Measurements from ENCODE around the gene WNT10A. TPM values are rescaled to one million over a fixed set of nuclear protein-coding genes. Genes with fewer than 3 reads are reported as not detected.
A peak's percentile ranks its signal among the peaks of the same experiment; 100 is the strongest.

The WNT10A gene
- total RNA-seq: 10 to 100 TPM; 14.3 to 20.7 (median 16.3) TPM

DNA sequence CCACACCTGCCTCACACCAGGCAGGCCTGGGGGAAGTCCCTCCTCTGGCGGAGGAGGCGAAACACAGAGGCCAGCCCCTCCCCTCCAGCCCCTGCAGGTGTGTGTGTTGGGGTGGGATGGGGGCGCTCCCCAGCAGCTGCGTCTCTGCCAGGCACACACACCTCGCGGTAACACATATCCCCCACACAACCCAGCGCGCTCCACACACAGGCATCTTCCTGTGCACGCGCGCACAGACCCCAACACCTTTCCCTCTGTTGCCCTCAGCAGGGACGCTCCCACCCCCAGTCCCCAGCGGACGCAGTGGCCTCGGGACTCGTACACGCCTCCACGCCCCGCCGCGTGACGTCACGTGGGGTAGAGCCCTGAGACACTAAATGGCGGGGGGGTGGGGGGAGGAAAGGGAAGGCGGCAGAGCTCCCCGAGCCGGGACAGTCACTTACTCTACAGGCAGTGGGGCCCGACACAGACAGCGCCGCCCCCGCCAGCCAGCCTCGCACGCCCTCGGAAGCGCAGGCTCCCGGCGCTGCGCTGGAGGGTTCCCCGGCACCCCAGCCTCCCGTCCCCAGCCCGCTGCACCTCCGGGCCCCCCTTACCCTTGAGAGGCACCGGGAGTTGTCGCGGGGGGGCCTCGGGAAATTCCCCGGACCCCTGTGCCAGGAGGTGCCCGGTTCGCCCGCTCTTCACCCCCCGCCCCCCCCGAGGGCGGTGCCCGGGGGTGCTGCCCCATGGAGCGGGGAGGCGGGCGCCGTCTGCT lies at the start of gene WNT10A:
Gene WNT10A, plus strand, starts transcription at position 751 of the 757 bp plus-strand sequence. CDS start 144 bp downstream, outside the sequence.
- Histone ChIP-seq H3K9me3 (no peaks in the 10 kb centered on the region), H3K4me1 (peaks cover 51% of the 10 kb centered on the region), H3K27me3 (peaks cover 66% of the 10 kb centered on the region), H3K27ac (peak within 1 kb of the TSS; percentile 45), H3K4me3 (peak within 1 kb of the TSS; percentile 46), H3K36me3 (no peaks in the 10 kb centered on the region)
- no peak for TF ChIP-seq CTCF (IDR thresholded peaks at IDR 0.05)
- TF ChIP-seq EP300 (IDR thresholded peaks at IDR 0.05): no peak
- no peak for TF ChIP-seq POLR2AphosphoS5 (IDR thresholded peaks at IDR 0.05)
- TF ChIP-seq POLR2A (IDR thresholded peaks at IDR 0.05): no peak
- no CpG with 5 or more reads among the region's 58 CpGs for WGBS
- no peak for DNase-seq (ENCODE audit: low spot score in 2 of 2)

DNA sequence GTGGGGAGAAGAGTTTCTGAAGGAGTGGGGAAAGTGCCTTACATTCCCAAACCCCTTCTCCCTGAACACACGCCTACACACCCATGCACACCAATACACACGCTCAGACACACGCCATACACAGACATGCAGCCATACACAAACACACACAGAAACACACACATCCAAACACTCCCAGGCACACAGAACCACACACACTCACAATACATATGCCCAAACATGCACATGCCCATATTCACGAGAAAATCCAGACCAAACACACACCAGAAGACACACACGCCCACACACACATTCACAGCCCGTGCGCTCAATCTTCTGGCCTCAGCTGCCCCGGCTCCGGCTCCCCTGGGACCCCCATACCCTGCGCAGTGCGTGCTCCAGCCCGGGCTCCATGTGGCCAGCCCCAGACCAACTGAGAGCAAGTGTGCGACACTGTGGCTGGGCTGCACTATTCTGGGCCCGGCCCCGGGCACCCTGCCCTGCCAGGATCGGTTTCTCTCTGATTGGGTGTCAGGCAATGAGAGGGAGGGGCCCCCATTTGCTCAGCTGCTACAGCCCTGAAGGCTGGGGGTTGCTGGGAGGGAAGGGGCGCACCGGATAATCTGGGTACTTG lies 49.2 kb upstream of the WNT10A start, which contains the start of gene PRKAG3:
Gene PRKAG3, minus strand, starts transcription at position 426 of the 613 bp plus-strand sequence.
- DNase-seq (ENCODE audit: low spot score in 2 of 2): no peak
- Histone ChIP-seq H3K9me3 (no peaks in the 10 kb centered on the region), H3K27me3 (no peaks in the 10 kb centered on the region), H3K4me1 (peaks cover 36% of the 10 kb centered on the region), H3K27ac (peak within 1 kb of the TSS; percentile 82), H3K36me3 (no peaks in the 10 kb centered on the region), H3K4me3 (no peak within 1 kb of the TSS)
- 68% methylated on average over 15 of the region's 18 CpGs for WGBS
- TF ChIP-seq POLR2A (IDR thresholded peaks at IDR 0.05): no peak
- TF ChIP-seq EP300 (IDR thresholded peaks at IDR 0.05): no peak
- no peak for TF ChIP-seq CTCF (IDR thresholded peaks at IDR 0.05)
- TF ChIP-seq POLR2AphosphoS5 (IDR thresholded peaks at IDR 0.05): no peak

- Histone ChIP-seq H3K36me3 (no peaks in the 10 kb centered on the region), H3K4me3 (no peak overlapping the region), H3K27me3 (no peaks in the 10 kb centered on the region), H3K27ac (peak overlapping the region; percentile 82), H3K4me1 (peaks cover 36% of the 10 kb centered on the region), H3K9me3 (no peaks in the 10 kb centered on the region)
- TF ChIP-seq POLR2A (IDR thresholded peaks at IDR 0.05) (no peak), POLR2AphosphoS5 (IDR thresholded peaks at IDR 0.05) (no peak), CTCF (IDR thresholded peaks at IDR 0.05) (no peak)
- 86% methylated on average over 2 of the region's 3 CpGs for WGBS
- no peak for DNase-seq (ENCODE audit: low spot score in 2 of 2)
Measured at GRCh38 chr2:218832081-218832480, 48.6 kb upstream of the WNT10A start.

DNA sequence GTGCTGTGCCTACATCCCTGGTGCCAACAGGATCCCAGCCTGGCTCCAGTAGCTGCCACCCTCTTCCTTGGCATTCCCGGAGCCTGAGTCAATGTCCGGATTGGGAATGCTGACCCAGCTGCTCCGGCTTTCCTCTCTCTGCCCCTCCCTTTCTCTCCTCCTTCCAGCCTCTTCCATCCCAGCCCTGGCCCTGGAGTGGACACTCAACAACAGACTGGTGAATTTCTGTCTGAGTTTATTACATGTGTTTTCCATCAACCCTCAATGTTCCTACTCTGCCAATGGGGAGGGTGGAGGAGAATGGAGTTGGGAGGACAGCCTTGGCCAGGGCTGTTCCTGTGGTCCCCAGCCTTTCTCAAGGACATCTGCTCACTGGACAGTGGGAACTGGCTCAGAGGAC lies 48.1 kb upstream of the WNT10A start:
- Histone ChIP-seq H3K27me3 (no peaks in the 10 kb centered on the region), H3K4me3 (no peak overlapping the region), H3K4me1 (peaks cover 36% of the 10 kb centered on the region), H3K9me3 (no peaks in the 10 kb centered on the region), H3K27ac (peak overlapping the region; percentile 82), H3K36me3 (no peaks in the 10 kb centered on the region)
- 57% methylated on average over 3 of the region's 3 CpGs for WGBS
- no peak for DNase-seq (ENCODE audit: low spot score in 2 of 2)
- no peak for TF ChIP-seq POLR2A (IDR thresholded peaks at IDR 0.05)
- no peak for TF ChIP-seq EP300 (IDR thresholded peaks at IDR 0.05)
- no peak for TF ChIP-seq CTCF (IDR thresholded peaks at IDR 0.05)
- TF ChIP-seq POLR2AphosphoS5 (IDR thresholded peaks at IDR 0.05): peak in 1 of 3 donors; percentile 27

GRCh38 chr2:218833023-218833609 lies 47.5 kb upstream of the WNT10A start:
- Histone ChIP-seq H3K4me3 (no peak overlapping the region), H3K9me3 (no peaks in the 10 kb centered on the region), H3K36me3 (no peaks in the 10 kb centered on the region), H3K27me3 (no peaks in the 10 kb centered on the region), H3K4me1 (peaks cover 36% of the 10 kb centered on the region), H3K27ac (peak overlapping the region; percentile 82)
- DNase-seq (ENCODE audit: low spot score in 2 of 2): no peak
- 62% methylated on average over 4 of the region's 4 CpGs for WGBS
- no peak for TF ChIP-seq POLR2AphosphoS5 (IDR thresholded peaks at IDR 0.05)
- TF ChIP-seq EP300 (IDR thresholded peaks at IDR 0.05): no peak
- no peak for TF ChIP-seq CTCF (IDR thresholded peaks at IDR 0.05)
- no peak for TF ChIP-seq POLR2A (IDR thresholded peaks at IDR 0.05)

Measured in suprapubic skin (tissue), 4 donors.